Adipocyte (in vitro differentiated cells): ENCODE data around the gene ECEL1.
"Not testable (repeated sequence)": the region's sequence is repeated elsewhere in the genome, so short reads cannot be mapped to it uniquely, and the experiment has no call there.

Experiments used
- DNase-seq: peaks from one replicate; pipeline ENCODE4 v3.0.0-alpha.2; 2015; ENCODE audit warnings: low read depth
- H3K27me3 ChIP-seq: replicated peaks from 2 replicates; pipeline ENCODE4 v1.7.0; 2013; ENCODE audit warnings: mild to moderate bottlenecking, low read length, moderate library complexity; ENCODE audit not compliant: control insufficient read depth, insufficient read depth
- H3K36me3 ChIP-seq: 2 replicates; pipeline ENCODE4 v1.7.0; 2013; ENCODE audit warnings: low read length, mild to moderate bottlenecking, moderate library complexity; ENCODE audit not compliant: control insufficient read depth, insufficient read depth, severe bottlenecking
- H3K4me1 ChIP-seq: 2 replicates; pipeline ENCODE4 v1.7.0; 2013; ENCODE audit warnings: mild to moderate bottlenecking, low read length, moderate library complexity; ENCODE audit not compliant: control insufficient read depth, insufficient read depth
- H3K4me3 ChIP-seq: 2 replicates; pipeline ENCODE4 v1.7.0; 2013; ENCODE audit warnings: mild to moderate bottlenecking, low read length, moderate library complexity
- H3K9ac ChIP-seq: 2 replicates; pipeline ENCODE4 v1.7.0; 2013; ENCODE audit warnings: mild to moderate bottlenecking, low read length, moderate library complexity
- H3K9me3 ChIP-seq: 2 replicates; pipeline ENCODE4 v1.7.0; 2013; ENCODE audit warnings: mild to moderate bottlenecking, low read length, moderate library complexity; ENCODE audit not compliant: control insufficient read depth

ECEL1 gene

DNA sequence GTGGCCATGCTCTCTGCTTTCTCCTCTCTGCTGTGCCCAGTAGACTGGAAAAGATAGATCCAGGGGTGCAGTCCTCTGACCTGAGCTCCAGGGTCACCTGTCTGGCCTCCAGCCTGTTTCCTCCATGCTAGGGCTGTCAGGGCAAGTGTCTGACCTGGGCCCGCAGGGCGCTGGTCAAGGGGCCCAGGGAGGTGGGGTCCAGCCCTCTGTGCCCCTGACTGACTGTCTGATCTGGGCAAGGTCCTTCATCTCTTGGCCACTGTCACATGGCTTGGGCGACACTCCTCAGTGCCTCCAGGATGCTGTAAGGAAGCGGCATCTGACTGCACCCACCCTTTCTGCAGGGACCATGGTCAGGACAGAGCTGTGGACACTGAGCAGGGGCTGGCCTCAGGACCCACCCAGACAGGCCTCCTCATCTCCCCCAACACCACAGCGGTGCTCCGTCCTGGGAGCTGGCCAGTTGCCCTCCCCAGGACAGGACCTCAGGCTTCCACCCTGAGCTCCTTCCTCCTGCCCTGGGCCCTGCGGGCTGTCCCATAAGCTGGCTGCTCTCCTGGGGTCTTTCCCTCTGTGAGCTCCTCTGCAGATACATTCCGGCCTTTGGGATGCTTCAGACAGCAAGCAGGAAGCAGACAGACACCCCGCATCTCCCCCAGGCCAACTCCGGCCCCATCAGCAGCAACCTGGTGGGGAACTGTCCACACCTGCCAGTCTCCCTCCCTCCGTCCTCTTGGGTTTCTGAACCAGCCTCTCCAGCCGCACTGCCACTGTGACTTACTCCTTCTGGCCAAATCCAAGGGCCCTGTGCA is 52.9 kb downstream of the ECEL1 start:
- Histone ChIP-seq H3K4me1 (no peaks in the 10 kb centered on the region), H3K36me3 (no peaks in the 10 kb centered on the region), H3K9me3 (no peaks in the 10 kb centered on the region), H3K4me3 (no peak overlapping the region), H3K9ac (no peak overlapping the region), H3K27me3 (peaks cover 49% of the 10 kb centered on the region)
- no peak for DNase-seq

DNA sequence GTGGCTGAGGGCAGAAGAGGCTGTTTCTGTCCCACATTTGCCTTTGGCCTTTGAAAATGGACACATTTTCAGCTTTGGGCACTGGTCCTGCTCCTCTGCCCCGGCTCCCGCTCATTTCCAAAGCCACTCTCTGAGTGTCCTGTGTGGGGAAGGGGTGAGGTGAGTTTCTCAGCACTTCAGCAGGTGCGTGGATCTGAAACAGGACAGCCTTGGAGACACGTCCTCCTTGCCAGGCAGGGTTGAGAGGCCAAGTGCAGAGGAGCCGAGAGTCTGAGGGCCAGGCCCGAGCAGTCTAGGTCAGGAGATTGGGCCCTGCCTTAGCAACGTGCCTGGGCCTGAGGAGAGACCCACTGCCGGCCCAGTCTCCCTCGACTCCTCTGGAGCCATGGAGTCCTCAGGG is 53.5 kb downstream of the ECEL1 start:
- Histone ChIP-seq H3K9me3 (no peaks in the 10 kb centered on the region), H3K4me3 (no peak overlapping the region), H3K4me1 (no peaks in the 10 kb centered on the region), H3K27me3 (peaks cover 46% of the 10 kb centered on the region), H3K36me3 (no peaks in the 10 kb centered on the region), H3K9ac (no peak overlapping the region)
- DNase-seq, result no peak

DNA sequence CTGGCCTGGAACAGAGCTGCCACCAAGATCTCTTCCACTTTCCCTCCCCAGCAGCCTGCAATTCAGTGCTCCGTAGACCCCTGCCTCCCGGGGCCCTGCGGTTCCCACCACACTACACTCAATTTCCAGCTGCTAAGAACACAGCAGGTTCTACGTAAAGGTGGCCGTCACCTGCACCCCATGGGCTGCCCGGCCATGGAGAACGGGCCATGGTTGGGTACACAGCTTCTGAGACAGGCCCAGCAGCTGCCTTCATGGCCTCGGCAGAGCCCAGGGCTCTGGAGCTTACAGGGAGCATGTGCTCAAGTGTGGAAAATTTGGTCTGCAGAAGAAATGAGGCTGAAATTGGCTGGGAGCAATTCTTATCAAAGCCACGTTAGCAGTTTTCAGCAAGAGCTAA is 54.0 kb downstream of the ECEL1 start:
- H3K27me3 ChIP-seq, result peaks cover 42% of the 10 kb centered on the region
- H3K4me1 ChIP-seq, H3K9me3 ChIP-seq, H3K9ac ChIP-seq, H3K36me3 ChIP-seq, DNase-seq, H3K4me3 ChIP-seq: not testable (repeated sequence)

DNA sequence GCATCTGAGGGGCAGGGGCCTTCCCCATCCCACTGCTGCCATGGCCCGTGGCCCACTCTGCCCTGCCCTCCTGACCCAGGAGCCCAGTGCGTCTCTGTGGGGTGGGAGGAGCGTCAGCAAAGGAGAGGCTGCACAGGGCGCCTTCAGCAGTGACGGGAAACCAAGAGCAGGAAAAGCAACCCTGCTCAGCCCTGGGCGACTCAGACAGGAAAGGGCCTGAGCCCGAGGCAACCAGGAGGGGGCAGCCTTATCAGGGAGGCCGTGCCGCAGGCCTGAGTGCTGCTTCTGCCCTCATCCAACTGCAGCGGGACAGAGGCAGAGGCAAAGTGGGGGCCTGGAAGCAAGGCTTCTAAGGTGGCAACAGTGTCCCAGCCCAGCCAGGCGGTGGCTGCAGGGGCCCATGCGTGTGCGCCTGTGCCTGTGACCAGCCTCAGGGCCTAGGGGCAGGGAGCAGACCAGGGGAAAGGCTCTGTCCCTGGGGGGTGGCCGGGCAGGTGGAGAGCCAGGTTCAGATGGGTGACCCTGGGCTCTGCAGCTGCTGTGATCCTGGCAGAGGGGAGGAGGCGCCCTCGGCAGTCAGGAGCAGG is 54.9 kb downstream of the ECEL1 start:
- H3K4me1 ChIP-seq, result no peaks in the 10 kb centered on the region
- H3K9ac ChIP-seq, result no peak overlapping the region
- no peaks in the 10 kb centered on the region for H3K36me3 ChIP-seq
- H3K9me3 ChIP-seq, result no peaks in the 10 kb centered on the region
- no peak overlapping the region for H3K4me3 ChIP-seq
- peaks cover 34% of the 10 kb centered on the region for H3K27me3 ChIP-seq
- no peak for DNase-seq

DNA sequence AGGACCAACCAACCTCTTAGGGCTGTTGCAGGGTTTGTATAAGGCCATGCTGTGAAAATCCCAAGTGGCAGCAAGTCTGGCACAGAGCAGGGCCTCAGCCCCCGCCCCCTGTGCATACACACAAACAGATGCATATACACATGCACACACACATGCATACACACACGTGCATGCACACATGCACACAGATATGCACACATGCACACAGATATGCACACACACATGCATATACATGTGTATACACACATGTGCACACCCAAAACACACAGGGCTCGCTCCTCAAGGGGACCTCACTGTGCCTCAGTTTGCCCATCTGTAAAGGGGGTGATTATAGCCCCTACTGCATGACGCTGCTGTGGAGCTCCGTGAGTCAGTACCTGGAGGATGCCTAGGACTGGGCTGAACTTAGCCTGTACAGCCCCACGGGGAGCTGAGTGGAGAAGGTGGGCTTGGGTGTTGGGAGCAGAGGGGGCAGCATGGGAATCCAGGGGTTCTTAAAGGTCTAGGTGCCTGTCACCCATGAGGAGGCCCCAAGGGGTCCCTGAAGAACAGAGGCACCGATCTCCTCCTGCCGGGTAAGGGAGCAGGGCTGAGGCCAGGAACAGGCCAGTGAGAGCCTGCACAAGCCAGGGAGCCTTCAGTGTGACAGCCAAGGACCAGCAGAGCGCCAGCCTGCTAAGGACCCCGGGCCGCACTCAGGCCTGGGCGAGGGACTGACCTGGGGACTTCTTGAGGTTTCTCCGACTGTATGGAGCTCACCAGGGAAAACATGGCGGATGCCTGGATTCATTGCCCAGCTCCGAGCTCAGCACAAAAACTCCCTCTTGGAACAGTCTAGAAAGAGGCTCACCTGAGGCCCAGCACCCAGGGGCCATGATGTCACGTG is 55.7 kb downstream of the ECEL1 start:
- DNase-seq, result no peak
- Histone ChIP-seq H3K9me3 (no peaks in the 10 kb centered on the region), H3K4me1 (no peaks in the 10 kb centered on the region), H3K9ac (no peak overlapping the region), H3K36me3 (no peaks in the 10 kb centered on the region), H3K4me3 (no peak overlapping the region), H3K27me3 (peaks cover 27% of the 10 kb centered on the region)
